ENCODE data around the gene NIPAL3. TPM values are rescaled to one million over a fixed set of nuclear protein-coding genes. Genes with fewer than 3 reads are reported as not detected.

Gene NIPAL3
- total RNA-seq, 1 experiment from 2014 or later, result 16.6 TPM

- Histone ChIP-seq H3K36me3 (ENCODE audit: control insufficient read depth in 1 of 2, insufficient read depth in 2 of 2, low read length in 2 of 2) (peaks cover 0 to 5% of the 10 kb centered on the region in 2 experiments; a peak in 1 of 4 replicates), H3K27ac (ENCODE audit: low read depth, low read length) (peak overlapping the region; percentile 23; the same call in 1 of the 2 replicates), H3K4me3 (replicated peaks in 1 of 2; ENCODE audit: low read depth in 1 of 2, low read length in 2 of 2) (no peak overlapping the region), H3K9me2 (ENCODE audit: insufficient read depth) (no peaks in the 10 kb centered on the region), H3K9me3 (ENCODE audit: control insufficient read depth in 1 of 2, insufficient read depth in 1 of 2, low read depth in 1 of 2, low read length in 2 of 2) (no peaks in the 10 kb centered on the region), H4K20me1 (ENCODE audit: insufficient read depth) (no peaks in the 10 kb centered on the region), H3K79me2 (ENCODE audit: insufficient read depth, low read length) (no peaks in the 10 kb centered on the region), H3K27me3 (ENCODE audit: insufficient read depth, low read length) (no peaks in the 10 kb centered on the region), H2AFZ (ENCODE audit: low read depth, low read length, poor library complexity, severe bottlenecking) (no peak overlapping the region), H3K4me2 (ENCODE audit: low read length) (peak overlapping the region; percentile 61), H3K9ac (ENCODE audit: low read length) (peak overlapping the region; percentile 17), H3K4me1 (ENCODE audit: control insufficient read depth in 1 of 2, insufficient read depth in 2 of 2, low read length in 2 of 2) (peaks cover 6 to 38% of the 10 kb centered on the region in 2 experiments)
- ATAC-seq (peak; percentile 72), DNase-seq (ENCODE audit: low read depth, low spot score) (no peak)
- intact Hi-C loops (cut with micrococcal nuclease), result no loop called here
- CTCF ChIA-PET, result no interaction called here
- no peak for TF ChIP-seq SRF (IDR thresholded peaks at IDR 0.05; ENCODE audit: low read depth)
- RAD21 ChIA-PET (ENCODE audit: low non-redundant PET in 1 of 2, low total read pairs in 2 of 2, uncharacterized antibody in 2 of 2, unreplicated experiment in 2 of 2), result no interaction called here
- BruUV-seq (replicated peaks), result no TSS peak
- POLR2A ChIA-PET, result no interaction called here
Measured at GRCh38 chr1:24374891-24375786, 40.5 kb upstream of the NIPAL3 start.

- BruUV-seq (replicated peaks), result no TSS peak
- RAD21 ChIA-PET (ENCODE audit: low non-redundant PET in 1 of 2, low total read pairs in 2 of 2, uncharacterized antibody in 2 of 2, unreplicated experiment in 2 of 2), result no interaction called here
- TF ChIP-seq YY1 (IDR thresholded peaks at IDR 0.05; ENCODE audit: extremely low read depth, insufficient replicate concordance, low read depth, low read length) (no peak), FOSL1 (IDR thresholded peaks at IDR 0.05; ENCODE audit: low read depth) (no peak), ZBTB33 (IDR thresholded peaks at IDR 0.05; ENCODE audit: extremely low read depth, insufficient replicate concordance, low read length) (no peak), POLR2A (IDR thresholded peaks at IDR 0.05; ENCODE audit: borderline replicate concordance, extremely low read depth, insufficient read depth, insufficient read length) (no peak), SP1 (IDR thresholded peaks at IDR 0.05; ENCODE audit: low read depth) (no peak), ZNF274 (IDR thresholded peaks at IDR 0.05; ENCODE audit: low read depth, low read length) (no peak), ELF1 (IDR thresholded peaks at IDR 0.05; ENCODE audit: borderline replicate concordance, low read depth) (no peak), CTCF (IDR thresholded peaks at IDR 0.05 in 2 of 3, conservative IDR thresholded peaks at IDR 0.05 in 1 of 3; ENCODE audit: borderline replicate concordance in 1 of 3, insufficient read depth in 1 of 3, low read depth in 2 of 3, low read length in 2 of 3) (no peak), POLR2AphosphoS5 (IDR thresholded peaks at IDR 0.05; ENCODE audit: low read depth, low read length) (no peak), EZH2phosphoT487 (IDR thresholded peaks at IDR 0.05; ENCODE audit: borderline replicate concordance) (no peak), TCF7L2 (IDR thresholded peaks at IDR 0.05; ENCODE audit: borderline replicate concordance, extremely low read depth, insufficient read depth, insufficient read length) (no peak), RAD21 (IDR thresholded peaks at IDR 0.05; ENCODE audit: low read depth) (no peak), SRF (IDR thresholded peaks at IDR 0.05; ENCODE audit: low read depth) (no peak), EZH2 (IDR thresholded peaks at IDR 0.05) (no peak), JUND (IDR thresholded peaks at IDR 0.05) (no peak)
Measured at GRCh38 chr1:24379733-24380315, 35.8 kb upstream of the NIPAL3 start.

More at GRCh38 chr1:24379733-24380315, 35.8 kb upstream of the NIPAL3 start:
- no peak for ATAC-seq
- ChIA-PET CTCF (interaction anchor here (2.7 kb wide), 1 partner anchor 11 kb away, joined by 6 read pairs; no protein-coding TSS in a partner anchor), POLR2A (no interaction called here)
- Histone ChIP-seq H3K9me2 (ENCODE audit: insufficient read depth) (no peaks in the 10 kb centered on the region), H2AFZ (ENCODE audit: low read depth, low read length, poor library complexity, severe bottlenecking) (no peak overlapping the region), H3K79me2 (ENCODE audit: insufficient read depth, low read length) (no peaks in the 10 kb centered on the region), H3K36me3 (ENCODE audit: control insufficient read depth in 1 of 2, insufficient read depth in 2 of 2, low read length in 2 of 2) (peaks cover 0 to 5% of the 10 kb centered on the region in 2 experiments; a peak in 1 of 4 replicates), H3K9me3 (ENCODE audit: control insufficient read depth in 1 of 2, insufficient read depth in 1 of 2, low read depth in 1 of 2, low read length in 2 of 2) (no peaks in the 10 kb centered on the region), H3K27ac (ENCODE audit: low read depth, low read length) (no peak overlapping the region), H3K4me3 (replicated peaks in 1 of 2; ENCODE audit: low read depth in 1 of 2, low read length in 2 of 2) (no peak overlapping the region), H3K27me3 (ENCODE audit: insufficient read depth, low read length) (no peaks in the 10 kb centered on the region), H3K9ac (ENCODE audit: low read length) (no peak overlapping the region), H3K4me1 (ENCODE audit: control insufficient read depth in 1 of 2, insufficient read depth in 2 of 2, low read length in 2 of 2) (peaks cover 6 to 34% of the 10 kb centered on the region in 2 experiments), H4K20me1 (ENCODE audit: insufficient read depth) (no peaks in the 10 kb centered on the region), H3K4me2 (ENCODE audit: low read length) (no peak overlapping the region)
- DNase-seq (ENCODE audit: low read depth, low spot score), result no peak
- intact Hi-C loops (cut with micrococcal nuclease), result no loop called here

Data from HCT116 (cell line).